ENCODE data around the gene FOSL1. TPM values are rescaled to one million over a fixed set of nuclear protein-coding genes. Genes with fewer than 3 reads are reported as not detected.
A peak's percentile ranks its signal among the peaks of the same experiment; 100 is the strongest.

The FOSL1 gene
- total RNA-seq, 2 experiments from 2014 or later = 0.88 TPM; not detected in 1

GRCh38 chr11:65920372-65920802 is 20.2 kb upstream of the FOSL1 start:
- CTCF ChIA-PET (ENCODE audit: unreplicated experiment) = no interaction called here
- intact Hi-C loops (cut with micrococcal nuclease; ENCODE audit: unreplicated experiment) = no loop called here

GRCh38 chr11:65919573-65920371 is 19.6 kb upstream of the FOSL1 start:
- Histone ChIP-seq H3K9me2 (ENCODE audit: insufficient read depth, low read length) (no peaks in the 10 kb centered on the region), H3K9me3 (ENCODE audit: low read length) (no peaks in the 10 kb centered on the region), H2AFZ (ENCODE audit: low read length) (peak overlapping the region; percentile 33), H3K36me3 (ENCODE audit: insufficient read depth, low read length) (peaks cover 8% of the 10 kb centered on the region; the same call in 1 of the 2 replicates), H3K4me2 (ENCODE audit: low read length) (peak overlapping the region; percentile 94), H3K4me1 (ENCODE audit: insufficient read depth, low read length, poor library complexity, severe bottlenecking) (peaks cover 22% of the 10 kb centered on the region), H4K20me1 (ENCODE audit: insufficient read depth, low read length) (no peaks in the 10 kb centered on the region), H3K27ac (ENCODE audit: low read depth, low read length, poor library complexity, severe bottlenecking) (peak overlapping the region; percentile 29), H3K79me2 (ENCODE audit: insufficient read depth, low read depth, low read length) (peaks cover 11% of the 10 kb centered on the region; the same call in 1 of the 2 replicates), H3K4me3 (ENCODE audit: low read depth, low read length, poor library complexity, severe bottlenecking) (peak overlapping the region; percentile 76)
- POLR2A ChIA-PET = no interaction called here
- CTCF ChIA-PET (ENCODE audit: unreplicated experiment) = no interaction called here
- intact Hi-C loops (cut with micrococcal nuclease; ENCODE audit: unreplicated experiment) = loop anchor here (1.0 to 2.0 kb wide), 4 partner anchors 19 to 83 kb away; partner anchors contain the start of genes BANF1, CCDC85B, CFL1 and EIF1AD
- BruUV-seq (replicated peaks) = no TSS peak
- peak; percentile 59 for DNase-seq (ENCODE audit: low spot score)
- no peak for TF ChIP-seq CTCF (conservative IDR thresholded peaks at IDR 0.05; ENCODE audit: low read length)
- TF ChIP-seq EZH2phosphoT487 (IDR thresholded peaks at IDR 0.05; ENCODE audit: borderline replicate concordance, low read depth, low read length) = no peak

More at GRCh38 chr11:65920372-65920802, 20.2 kb upstream of the FOSL1 start:
- peaks cover 8% of the 10 kb centered on the region; the same call in 1 of the 2 replicates for H3K36me3 ChIP-seq (ENCODE audit: insufficient read depth, low read length)
- no peak overlapping the region for H3K27ac ChIP-seq (ENCODE audit: low read depth, low read length, poor library complexity, severe bottlenecking)
- H3K4me3 ChIP-seq (ENCODE audit: low read depth, low read length, poor library complexity, severe bottlenecking) = peak overlapping the region; percentile 76
- DNase-seq (ENCODE audit: low spot score) = no peak
- POLR2A ChIA-PET = no interaction called here
- peak overlapping the region; percentile 94 for H3K4me2 ChIP-seq (ENCODE audit: low read length)
- peaks cover 22% of the 10 kb centered on the region for H3K4me1 ChIP-seq (ENCODE audit: insufficient read depth, low read length, poor library complexity, severe bottlenecking)
- no TSS peak for BruUV-seq (replicated peaks)
- no peaks in the 10 kb centered on the region for H4K20me1 ChIP-seq (ENCODE audit: insufficient read depth, low read length)
- no peak for TF ChIP-seq CTCF (conservative IDR thresholded peaks at IDR 0.05; ENCODE audit: low read length)
- no peak for TF ChIP-seq EZH2phosphoT487 (IDR thresholded peaks at IDR 0.05; ENCODE audit: borderline replicate concordance, low read depth, low read length)
- H2AFZ ChIP-seq (ENCODE audit: low read length) = no peak overlapping the region
- H3K9me2 ChIP-seq (ENCODE audit: insufficient read depth, low read length) = no peaks in the 10 kb centered on the region
- no peaks in the 10 kb centered on the region for H3K9me3 ChIP-seq (ENCODE audit: low read length)
- peaks cover 11% of the 10 kb centered on the region; the same call in 1 of the 2 replicates for H3K79me2 ChIP-seq (ENCODE audit: insufficient read depth, low read depth, low read length)

All from OCI-LY7 (cell line).